ENCODE results near the gene RNLS. TPM values are rescaled to one million over a fixed set of nuclear protein-coding genes. Genes with fewer than 3 reads are reported as not detected.

Gene RNLS
- polyA plus RNA-seq, 2 of the 4 experiments (the other 2 are of a cell fraction): 11.7 to 16.8 TPM

DNA sequence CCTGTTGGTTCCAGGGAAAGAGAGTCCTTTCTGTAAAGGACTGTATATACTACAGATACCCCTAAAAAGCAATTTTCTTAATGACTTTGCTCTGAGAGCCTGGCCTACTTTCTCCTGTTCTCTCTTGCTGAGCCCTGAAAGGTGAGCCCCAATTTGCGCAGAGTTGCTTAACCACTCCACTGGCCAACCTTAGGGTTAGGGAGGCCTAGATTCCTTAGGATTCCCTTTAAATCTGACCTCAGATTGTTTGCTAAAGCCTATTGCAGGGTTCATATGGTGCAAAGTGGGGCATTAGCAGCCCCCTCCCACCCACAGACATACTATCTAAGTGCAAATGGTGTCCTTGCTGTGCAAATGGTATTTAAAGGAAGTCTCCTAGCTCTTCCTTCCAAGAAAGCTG, 164.2 kb downstream of the RNLS start:
- H3K4me3 ChIP-seq: no peak overlapping the region
- 89% methylated on average over 1 of the region's 1 CpG for WGBS (ENCODE audit: missing lambda C conversion rate)
- no peaks in the 10 kb centered on the region for H3K4me1 ChIP-seq
- ATAC-seq (no peak), FAIRE-seq (no peak), DNase-seq (ENCODE audit: low read depth in 1 of 2, low spot score in 1 of 2) (no peak)
- no peak overlapping the region for H3K4me2 ChIP-seq
- POLR2A ChIA-PET: no interaction called here
- TF ChIP-seq, protein P1, sequence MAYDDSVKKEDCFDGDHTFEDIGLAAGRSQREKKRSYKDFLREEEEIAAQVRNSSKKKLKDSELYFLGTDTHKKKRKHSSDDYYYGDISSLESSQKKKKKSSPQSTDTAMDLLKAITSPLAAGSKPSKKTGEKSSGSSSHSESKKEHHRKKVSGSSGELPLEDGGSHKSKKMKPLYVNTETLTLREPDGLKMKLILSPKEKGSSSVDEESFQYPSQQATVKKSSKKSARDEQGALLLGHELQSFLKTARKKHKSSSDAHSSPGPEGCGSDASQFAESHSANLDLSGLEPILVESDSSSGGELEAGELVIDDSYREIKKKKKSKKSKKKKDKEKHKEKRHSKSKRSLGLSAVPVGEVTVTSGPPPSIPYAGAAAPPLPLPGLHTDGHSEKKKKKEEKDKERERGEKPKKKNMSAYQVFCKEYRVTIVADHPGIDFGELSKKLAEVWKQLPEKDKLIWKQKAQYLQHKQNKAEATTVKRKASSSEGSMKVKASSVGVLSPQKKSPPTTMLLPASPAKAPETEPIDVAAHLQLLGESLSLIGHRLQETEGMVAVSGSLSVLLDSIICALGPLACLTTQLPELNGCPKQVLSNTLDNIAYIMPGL (CRISPR knock-in tag; IDR thresholded peaks at IDR 0.05; ENCODE audit: borderline replicate concordance): no peak
- TF ChIP-seq FOXS1 (CRISPR knock-in tag; IDR thresholded peaks at IDR 0.05): no peak
- no peak for TF ChIP-seq GATA3 (IDR thresholded peaks at IDR 0.05; ENCODE audit: borderline replicate concordance)
- no peak for TF ChIP-seq RNF2 (IDR thresholded peaks at IDR 0.05; ENCODE audit: borderline replicate concordance, low read depth)
- TF ChIP-seq, protein P2, sequence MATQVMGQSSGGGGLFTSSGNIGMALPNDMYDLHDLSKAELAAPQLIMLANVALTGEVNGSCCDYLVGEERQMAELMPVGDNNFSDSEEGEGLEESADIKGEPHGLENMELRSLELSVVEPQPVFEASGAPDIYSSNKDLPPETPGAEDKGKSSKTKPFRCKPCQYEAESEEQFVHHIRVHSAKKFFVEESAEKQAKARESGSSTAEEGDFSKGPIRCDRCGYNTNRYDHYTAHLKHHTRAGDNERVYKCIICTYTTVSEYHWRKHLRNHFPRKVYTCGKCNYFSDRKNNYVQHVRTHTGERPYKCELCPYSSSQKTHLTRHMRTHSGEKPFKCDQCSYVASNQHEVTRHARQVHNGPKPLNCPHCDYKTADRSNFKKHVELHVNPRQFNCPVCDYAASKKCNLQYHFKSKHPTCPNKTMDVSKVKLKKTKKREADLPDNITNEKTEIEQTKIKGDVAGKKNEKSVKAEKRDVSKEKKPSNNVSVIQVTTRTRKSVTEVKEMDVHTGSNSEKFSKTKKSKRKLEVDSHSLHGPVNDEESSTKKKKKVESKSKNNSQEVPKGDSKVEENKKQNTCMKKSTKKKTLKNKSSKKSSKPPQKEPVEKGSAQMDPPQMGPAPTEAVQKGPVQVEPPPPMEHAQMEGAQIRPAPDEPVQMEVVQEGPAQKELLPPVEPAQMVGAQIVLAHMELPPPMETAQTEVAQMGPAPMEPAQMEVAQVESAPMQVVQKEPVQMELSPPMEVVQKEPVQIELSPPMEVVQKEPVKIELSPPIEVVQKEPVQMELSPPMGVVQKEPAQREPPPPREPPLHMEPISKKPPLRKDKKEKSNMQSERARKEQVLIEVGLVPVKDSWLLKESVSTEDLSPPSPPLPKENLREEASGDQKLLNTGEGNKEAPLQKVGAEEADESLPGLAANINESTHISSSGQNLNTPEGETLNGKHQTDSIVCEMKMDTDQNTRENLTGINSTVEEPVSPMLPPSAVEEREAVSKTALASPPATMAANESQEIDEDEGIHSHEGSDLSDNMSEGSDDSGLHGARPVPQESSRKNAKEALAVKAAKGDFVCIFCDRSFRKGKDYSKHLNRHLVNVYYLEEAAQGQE (IDR thresholded peaks at IDR 0.05): no peak
- TF ChIP-seq MYC (IDR thresholded peaks at IDR 0.05; ENCODE audit: borderline replicate concordance, low read length): no peak
- TF ChIP-seq, protein P3, sequence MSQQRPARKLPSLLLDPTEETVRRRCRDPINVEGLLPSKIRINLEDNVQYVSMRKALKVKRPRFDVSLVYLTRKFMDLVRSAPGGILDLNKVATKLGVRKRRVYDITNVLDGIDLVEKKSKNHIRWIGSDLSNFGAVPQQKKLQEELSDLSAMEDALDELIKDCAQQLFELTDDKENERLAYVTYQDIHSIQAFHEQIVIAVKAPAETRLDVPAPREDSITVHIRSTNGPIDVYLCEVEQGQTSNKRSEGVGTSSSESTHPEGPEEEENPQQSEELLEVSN (IDR thresholded peaks at IDR 0.05; ENCODE audit: borderline replicate concordance, low read depth): no peak
- TF ChIP-seq, protein P4, sequence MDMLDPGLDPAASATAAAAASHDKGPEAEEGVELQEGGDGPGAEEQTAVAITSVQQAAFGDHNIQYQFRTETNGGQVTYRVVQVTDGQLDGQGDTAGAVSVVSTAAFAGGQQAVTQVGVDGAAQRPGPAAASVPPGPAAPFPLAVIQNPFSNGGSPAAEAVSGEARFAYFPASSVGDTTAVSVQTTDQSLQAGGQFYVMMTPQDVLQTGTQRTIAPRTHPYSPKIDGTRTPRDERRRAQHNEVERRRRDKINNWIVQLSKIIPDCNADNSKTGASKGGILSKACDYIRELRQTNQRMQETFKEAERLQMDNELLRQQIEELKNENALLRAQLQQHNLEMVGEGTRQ (IDR thresholded peaks at IDR 0.05): no peak
- H3K9me3 ChIP-seq: no peaks in the 10 kb centered on the region
- CTCF ChIA-PET: interaction anchor here (1.4 to 1.6 kb wide), 3 partner anchors 29 to 104 kb away, joined by 3 to 4 read pairs (median 3); no protein-coding TSS in a partner anchor
- no peak overlapping the region for H3K27ac ChIP-seq

DNA sequence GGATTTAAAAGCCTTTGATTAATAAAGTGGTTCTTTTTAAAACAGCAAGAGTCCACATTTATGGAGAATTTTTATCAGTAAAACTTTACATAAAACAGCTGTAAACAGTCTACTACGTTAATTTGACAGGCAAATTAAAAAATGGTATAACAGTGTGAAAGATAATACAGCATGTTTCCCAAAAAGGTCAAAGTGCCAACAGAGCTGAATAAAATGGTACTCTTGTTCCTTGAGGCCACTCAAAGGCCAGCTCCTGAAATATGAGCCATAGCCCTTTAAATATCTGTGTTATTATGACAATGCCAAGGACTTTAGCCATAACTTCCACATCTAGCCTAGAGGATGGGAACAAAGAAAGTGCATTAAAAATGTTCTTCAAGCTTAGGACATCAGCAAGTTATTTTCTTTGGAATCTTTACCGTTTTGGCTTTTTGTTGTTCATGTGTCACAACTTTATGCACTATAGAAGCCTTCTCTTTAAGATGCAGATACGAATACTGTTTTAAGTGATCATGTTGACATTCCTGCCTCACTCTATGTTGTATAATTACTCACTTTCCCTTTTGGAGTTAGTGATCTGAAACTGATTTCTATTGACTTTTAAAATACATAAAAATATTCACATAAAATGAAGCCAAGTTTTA, 165.6 kb downstream of the RNLS start:
- DNase-seq (ENCODE audit: low read depth in 1 of 2, low spot score in 1 of 2) (no peak), ATAC-seq (no peak), FAIRE-seq (peak; percentile 7)
- TF ChIP-seq HOXB13 (CRISPR knock-in tag; IDR thresholded peaks at IDR 0.05; ENCODE audit: low read depth) (no peak), MAZ (IDR thresholded peaks at IDR 0.05; ENCODE audit: borderline replicate concordance, low read depth, low read length) (no peak), FOXS1 (CRISPR knock-in tag; IDR thresholded peaks at IDR 0.05) (no peak), RFX5 (IDR thresholded peaks at IDR 0.05) (no peak), EHF (CRISPR knock-in tag; IDR thresholded peaks at IDR 0.05) (no peak), KDM1A (IDR thresholded peaks at IDR 0.05; ENCODE audit: low read depth) (no peak), BHLHE40 (IDR thresholded peaks at IDR 0.05; ENCODE audit: low read depth, low read length) (no peak)
- TF ChIP-seq, protein P5, sequence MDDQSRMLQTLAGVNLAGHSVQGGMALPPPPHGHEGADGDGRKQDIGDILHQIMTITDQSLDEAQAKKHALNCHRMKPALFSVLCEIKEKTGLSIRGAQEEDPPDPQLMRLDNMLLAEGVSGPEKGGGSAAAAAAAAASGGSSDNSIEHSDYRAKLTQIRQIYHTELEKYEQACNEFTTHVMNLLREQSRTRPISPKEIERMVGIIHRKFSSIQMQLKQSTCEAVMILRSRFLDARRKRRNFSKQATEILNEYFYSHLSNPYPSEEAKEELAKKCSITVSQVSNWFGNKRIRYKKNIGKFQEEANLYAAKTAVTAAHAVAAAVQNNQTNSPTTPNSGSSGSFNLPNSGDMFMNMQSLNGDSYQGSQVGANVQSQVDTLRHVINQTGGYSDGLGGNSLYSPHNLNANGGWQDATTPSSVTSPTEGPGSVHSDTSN (IDR thresholded peaks at IDR 0.05): no peak
- Histone ChIP-seq H3K4me1 (no peaks in the 10 kb centered on the region), H3K27ac (no peak overlapping the region), H3K4me2 (no peak overlapping the region), H3K9me3 (no peaks in the 10 kb centered on the region), H3K4me3 (no peak overlapping the region)
- 59% methylated on average over 3 of the region's 3 CpGs for WGBS (ENCODE audit: missing lambda C conversion rate)
- ChIA-PET CTCF (interaction anchor here (0.6 to 1.6 kb wide), 4 partner anchors 28 to 740 kb away, joined by 3 to 4 read pairs (median 3); no protein-coding TSS in a partner anchor), POLR2A (no interaction called here)
